HEK293 (cell line): Measurements from ENCODE around the gene AFF3.
A peak's percentile ranks its signal among the peaks of the same experiment; 100 is the strongest.

Source experiments
- CTCF ChIA-PET: fragments of 350-600 bp; formaldehyde crosslinking; extraction: SDS; loops from one replicate; lab custom pipeline; 2021; ENCODE audit warnings: antibody characterized with exemption; lab: Yijun Ruan, JAX
- POLR2A ChIA-PET: fragments of 300-600 bp; formaldehyde crosslinking; extraction: SDS; loops from one replicate; lab custom pipeline; 2020; ENCODE audit warnings: antibody characterized with exemption, inconsistent platforms; lab: Yijun Ruan, JAX
- H3K27ac ChIP-seq: fragments of 200-500 bp; sonication (Bioruptor generic); 2 replicates; pipeline ENCODE4 v1.5.1; 2014; ENCODE audit warnings: low read depth, low read length, control low read depth, inconsistent platforms; ENCODE audit errors: extremely low read depth
- H3K36me3 ChIP-seq, 2 experiments: fragments of 200-500 bp in 1 of 2; sonication (Bioruptor generic) in 1 of 2; 1 replicate in 1 of 2; 2 replicates in 1 of 2; pipeline ENCODE4 v1.5.1; 2014 to 2017; ENCODE audit warnings: inconsistent platforms in 2 of 2, low read length in 2 of 2; ENCODE audit not compliant: control insufficient read depth in 2 of 2, insufficient read depth in 1 of 2
- H3K4me1 ChIP-seq: fragments of 200-500 bp; sonication (Bioruptor generic); 2 replicates; pipeline ENCODE4 v1.5.1; 2014; ENCODE audit warnings: mild to moderate bottlenecking, low read length, inconsistent platforms; ENCODE audit not compliant: control insufficient read depth, insufficient read depth
- H3K4me3 ChIP-seq: 2 replicates; pipeline ENCODE4 v1.5.1; 2011; ENCODE audit warnings: low read depth, mild to moderate bottlenecking, control low read depth, low read length, moderate library complexity
- H3K9me3 ChIP-seq: fragments of 200-500 bp; sonication (Bioruptor generic); 2 replicates; pipeline ENCODE4 v1.5.1; 2014; ENCODE audit warnings: low read depth, low read length, inconsistent platforms; ENCODE audit not compliant: control insufficient read depth, insufficient read depth
- KLF16 ChIP-seq: fragments of 450-650 bp; formaldehyde crosslinking; IDR thresholded peaks from 2 replicates; pipeline ENCODE4 v1.5.1; 2017; ENCODE audit warnings: missing biosample characterization, missing genetic modification characterization
- SETDB1 ChIP-seq: IDR thresholded peaks from one replicate; pipeline ENCODE4 v1.6.1; 2017; ENCODE audit warnings: mild to moderate bottlenecking, low read length, moderate library complexity, mixed read lengths; ENCODE audit not compliant: insufficient read length
- YY1 ChIP-seq: fragments of 450-650 bp; formaldehyde crosslinking; IDR thresholded peaks from 2 replicates; pipeline ENCODE4 v1.5.1; 2018; ENCODE audit warnings: missing biosample characterization, missing genetic modification characterization
- ZBTB48 ChIP-seq: fragments of 450-650 bp; formaldehyde crosslinking; IDR thresholded peaks from 2 replicates; pipeline ENCODE4 v1.5.1; 2016; ENCODE audit warnings: missing biosample characterization, missing genetic modification characterization
- ZBTB8A ChIP-seq: fragments of 450-650 bp; formaldehyde crosslinking; IDR thresholded peaks from 2 replicates; pipeline ENCODE4 v1.5.1; 2016; ENCODE audit warnings: missing biosample characterization, missing genetic modification characterization
- ZNF169 ChIP-seq: fragments of 450-650 bp; formaldehyde crosslinking; IDR thresholded peaks from 2 replicates; pipeline ENCODE4 v1.5.1; 2016; ENCODE audit warnings: missing biosample characterization, missing genetic modification characterization
- ZNF174 ChIP-seq: fragments of 450-650 bp; formaldehyde crosslinking; IDR thresholded peaks from 2 replicates; pipeline ENCODE4 v1.5.0; 2017; ENCODE audit warnings: missing biosample characterization, mild to moderate bottlenecking, missing genetic modification characterization
- ZNF202 ChIP-seq: fragments of 450-650 bp; formaldehyde crosslinking; IDR thresholded peaks from 2 replicates; pipeline ENCODE4 v1.5.1; 2016; ENCODE audit warnings: missing biosample characterization, missing genetic modification characterization, borderline replicate concordance
- ZNF292 ChIP-seq: fragments of 450-650 bp; formaldehyde crosslinking; IDR thresholded peaks from 2 replicates; pipeline ENCODE4 v1.5.1; 2016; ENCODE audit warnings: low read depth, missing biosample characterization, missing genetic modification characterization, borderline replicate concordance
- ZNF394 ChIP-seq: fragments of 450-650 bp; formaldehyde crosslinking; IDR thresholded peaks from 2 replicates; pipeline ENCODE4 v1.5.1; 2016; ENCODE audit warnings: missing biosample characterization, missing genetic modification characterization, mild to moderate bottlenecking, moderate library complexity, borderline replicate concordance
- ZNF423 ChIP-seq: fragments of 450-650 bp; formaldehyde crosslinking; IDR thresholded peaks from 2 replicates; pipeline ENCODE4 v1.5.1; 2016; ENCODE audit warnings: missing biosample characterization, missing genetic modification characterization
- ZNF426 ChIP-seq: fragments of 450-650 bp; formaldehyde crosslinking; IDR thresholded peaks from 2 replicates; pipeline ENCODE4 v1.5.1; 2017; ENCODE audit warnings: missing biosample characterization, missing genetic modification characterization, mild to moderate bottlenecking, inconsistent platforms, moderate library complexity
- ZNF529 ChIP-seq: fragments of 450-650 bp; formaldehyde crosslinking; IDR thresholded peaks from 2 replicates; pipeline ENCODE4 v1.5.1; 2017; ENCODE audit warnings: missing genetic modification characterization, missing biosample characterization; ENCODE audit not compliant: insufficient replicate concordance
- ZNF658 ChIP-seq: fragments of 450-650 bp; formaldehyde crosslinking; IDR thresholded peaks from 2 replicates; pipeline ENCODE4; 2016; ENCODE audit warnings: missing biosample characterization, missing genetic modification characterization
- ZNF791 ChIP-seq: fragments of 450-650 bp; formaldehyde crosslinking; IDR thresholded peaks from 2 replicates; pipeline ENCODE4 v1.5.1; 2016; ENCODE audit warnings: missing biosample characterization, missing genetic modification characterization
- ZNF792 ChIP-seq: fragments of 450-650 bp; formaldehyde crosslinking; IDR thresholded peaks from 2 replicates; pipeline ENCODE4 v1.5.1; 2016; ENCODE audit warnings: missing biosample characterization, missing genetic modification characterization
- ZSCAN23 ChIP-seq: fragments of 450-650 bp; formaldehyde crosslinking; IDR thresholded peaks from 2 replicates; pipeline ENCODE4 v1.5.1; 2016; ENCODE audit warnings: missing biosample characterization, missing genetic modification characterization
- TF ChIP-seq, protein P1 (sequence below): fragments of 450-650 bp; formaldehyde crosslinking; IDR thresholded peaks from 2 replicates; pipeline ENCODE4 v1.5.1; 2017; ENCODE audit warnings: missing biosample characterization, missing genetic modification characterization
- TF ChIP-seq, protein P2 (sequence below): fragments of 450-650 bp; formaldehyde crosslinking; IDR thresholded peaks from 2 replicates; pipeline ENCODE4 v1.5.1; 2017; ENCODE audit warnings: missing biosample characterization, mild to moderate bottlenecking, missing genetic modification characterization, moderate library complexity

The AFF3 gene

GRCh38 chr2:100050685-100051084 is 91.7 kb downstream of the AFF3 start:
- CTCF ChIA-PET, result no interaction called here
- no peaks in the 10 kb centered on the region for H3K36me3 ChIP-seq

DNA sequence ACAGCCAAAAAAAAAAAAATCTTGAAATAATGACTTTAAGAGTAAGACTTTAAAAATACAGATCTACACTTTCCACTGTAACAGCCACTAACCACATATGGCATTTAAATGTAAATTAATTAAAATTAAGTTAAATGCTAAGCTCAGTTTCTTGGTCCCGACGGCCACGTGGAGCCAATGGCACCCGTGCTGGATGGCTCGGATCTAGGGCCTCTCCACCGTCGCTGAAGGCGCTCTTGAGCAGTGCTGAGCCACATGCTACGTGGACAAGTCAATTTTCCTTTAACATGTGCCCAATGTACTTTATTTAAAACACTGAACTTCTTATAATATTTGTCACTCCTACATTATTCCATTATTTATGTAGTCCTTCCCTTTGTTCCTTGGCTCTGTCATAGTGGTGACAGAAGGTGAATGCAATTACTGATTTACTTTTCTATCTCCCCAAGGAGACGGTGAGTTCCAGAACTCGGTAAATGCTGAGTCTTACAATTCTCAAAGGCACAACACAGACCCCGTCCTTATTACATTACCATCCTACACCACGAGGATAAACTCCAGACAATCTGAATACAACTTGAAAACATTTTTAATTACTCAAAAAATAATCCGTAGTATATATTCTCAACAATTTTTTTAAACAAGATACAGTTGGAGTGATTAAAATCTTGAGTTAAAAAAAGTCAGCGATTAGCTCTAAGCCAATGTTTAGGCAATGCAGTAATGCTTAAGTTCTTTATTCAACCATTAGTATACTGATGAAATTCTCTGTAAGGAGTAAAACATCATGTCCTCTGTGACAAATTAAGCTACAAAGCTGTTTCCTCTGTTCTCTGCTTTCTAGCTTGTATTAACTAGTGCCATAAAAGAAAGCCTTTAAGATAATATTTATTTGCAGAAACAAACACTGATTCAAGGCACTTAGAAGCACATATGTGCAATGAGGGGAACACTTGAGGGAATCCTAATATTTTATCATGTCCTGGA is 95.1 kb downstream of the AFF3 start:
- Histone ChIP-seq H3K27ac (no peak overlapping the region), H3K4me1 (0 out of 2 replicates have a peak, but pooled peaks cover 3% of the 10 kb centered on the region), H3K9me3 (no peaks in the 10 kb centered on the region), H3K36me3 (no peaks in the 10 kb centered on the region), H3K4me3 (no peak overlapping the region)
- POLR2A ChIA-PET, result interaction anchor here (0.9 kb wide), 1 partner anchor 198 kb away, joined by 4 read pairs; no protein-coding TSS in a partner anchor
- no peak for TF ChIP-seq ZNF202 (tag by site-specific recombination)
- no peak for TF ChIP-seq YY1 (tag by site-specific recombination)
- no peak for TF ChIP-seq ZNF426 (tag by site-specific recombination)
- TF ChIP-seq, protein P1, sequence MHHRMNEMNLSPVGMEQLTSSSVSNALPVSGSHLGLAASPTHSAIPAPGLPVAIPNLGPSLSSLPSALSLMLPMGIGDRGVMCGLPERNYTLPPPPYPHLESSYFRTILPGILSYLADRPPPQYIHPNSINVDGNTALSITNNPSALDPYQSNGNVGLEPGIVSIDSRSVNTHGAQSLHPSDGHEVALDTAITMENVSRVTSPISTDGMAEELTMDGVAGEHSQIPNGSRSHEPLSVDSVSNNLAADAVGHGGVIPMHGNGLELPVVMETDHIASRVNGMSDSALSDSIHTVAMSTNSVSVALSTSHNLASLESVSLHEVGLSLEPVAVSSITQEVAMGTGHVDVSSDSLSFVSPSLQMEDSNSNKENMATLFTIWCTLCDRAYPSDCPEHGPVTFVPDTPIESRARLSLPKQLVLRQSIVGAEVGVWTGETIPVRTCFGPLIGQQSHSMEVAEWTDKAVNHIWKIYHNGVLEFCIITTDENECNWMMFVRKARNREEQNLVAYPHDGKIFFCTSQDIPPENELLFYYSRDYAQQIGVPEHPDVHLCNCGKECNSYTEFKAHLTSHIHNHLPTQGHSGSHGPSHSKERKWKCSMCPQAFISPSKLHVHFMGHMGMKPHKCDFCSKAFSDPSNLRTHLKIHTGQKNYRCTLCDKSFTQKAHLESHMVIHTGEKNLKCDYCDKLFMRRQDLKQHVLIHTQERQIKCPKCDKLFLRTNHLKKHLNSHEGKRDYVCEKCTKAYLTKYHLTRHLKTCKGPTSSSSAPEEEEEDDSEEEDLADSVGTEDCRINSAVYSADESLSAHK (tag by site-specific recombination), result no peak
- no peak for TF ChIP-seq ZSCAN23 (tag by site-specific recombination)
- TF ChIP-seq ZNF529 (tag by site-specific recombination), result no peak
- TF ChIP-seq ZNF423 (tag by site-specific recombination), result no peak
- TF ChIP-seq ZNF169 (tag by site-specific recombination), result no peak
- TF ChIP-seq ZNF174 (tag by site-specific recombination), result no peak
- TF ChIP-seq KLF16 (tag by site-specific recombination), result no peak
- TF ChIP-seq ZBTB48 (tag by site-specific recombination), result no peak
- CTCF ChIA-PET, result no interaction called here

More at GRCh38 chr2:100050685-100051084, 91.7 kb downstream of the AFF3 start:
- H3K27ac ChIP-seq, result no peak overlapping the region
- peaks cover 16% of the 10 kb centered on the region for H3K4me1 ChIP-seq
- TF ChIP-seq ZNF658 (no peak), ZNF791 (tag by site-specific recombination) (no peak), ZNF792 (tag by site-specific recombination) (no peak), ZNF394 (tag by site-specific recombination) (no peak), ZNF174 (tag by site-specific recombination) (no peak), ZNF292 (tag by site-specific recombination) (no peak), SETDB1 (no peak)
- TF ChIP-seq, all 188 proteins: peak for 0
- Histone ChIP-seq H3K9me3 (no peaks in the 10 kb centered on the region), H3K4me3 (no peak overlapping the region)
- POLR2A ChIA-PET, result no interaction called here

GRCh38 chr2:100045000-100045399 is 97.4 kb downstream of the AFF3 start:
- H3K4me3 ChIP-seq, result no peak overlapping the region
- TF ChIP-seq ZBTB8A (tag by site-specific recombination), result no peak
- TF ChIP-seq, protein P2, sequence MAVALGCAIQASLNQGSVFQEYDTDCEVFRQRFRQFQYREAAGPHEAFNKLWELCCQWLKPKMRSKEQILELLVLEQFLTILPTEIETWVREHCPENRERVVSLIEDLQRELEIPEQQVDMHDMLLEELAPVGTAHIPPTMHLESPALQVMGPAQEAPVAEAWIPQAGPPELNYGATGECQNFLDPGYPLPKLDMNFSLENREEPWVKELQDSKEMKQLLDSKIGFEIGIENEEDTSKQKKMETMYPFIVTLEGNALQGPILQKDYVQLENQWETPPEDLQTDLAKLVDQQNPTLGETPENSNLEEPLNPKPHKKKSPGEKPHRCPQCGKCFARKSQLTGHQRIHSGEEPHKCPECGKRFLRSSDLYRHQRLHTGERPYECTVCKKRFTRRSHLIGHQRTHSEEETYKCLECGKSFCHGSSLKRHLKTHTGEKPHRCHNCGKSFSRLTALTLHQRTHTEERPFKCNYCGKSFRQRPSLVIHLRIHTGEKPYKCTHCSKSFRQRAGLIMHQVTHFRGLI (tag by site-specific recombination), result peak; percentile 58; the same call in 1 of the 2 replicates
- ChIA-PET POLR2A (no interaction called here), CTCF (interaction anchor here (0.7 kb wide), 1 partner anchor 1033 kb away, joined by 4 read pairs; no protein-coding TSS in a partner anchor)
- 0 out of 2 replicates have a peak, but pooled peaks cover 3% of the 10 kb centered on the region for H3K4me1 ChIP-seq
- no peaks in the 10 kb centered on the region for H3K9me3 ChIP-seq
- H3K27ac ChIP-seq, result no peak overlapping the region
- H3K36me3 ChIP-seq, result no peaks in the 10 kb centered on the region
